Measurements from ENCODE around the gene CYFIP1.

DNA sequence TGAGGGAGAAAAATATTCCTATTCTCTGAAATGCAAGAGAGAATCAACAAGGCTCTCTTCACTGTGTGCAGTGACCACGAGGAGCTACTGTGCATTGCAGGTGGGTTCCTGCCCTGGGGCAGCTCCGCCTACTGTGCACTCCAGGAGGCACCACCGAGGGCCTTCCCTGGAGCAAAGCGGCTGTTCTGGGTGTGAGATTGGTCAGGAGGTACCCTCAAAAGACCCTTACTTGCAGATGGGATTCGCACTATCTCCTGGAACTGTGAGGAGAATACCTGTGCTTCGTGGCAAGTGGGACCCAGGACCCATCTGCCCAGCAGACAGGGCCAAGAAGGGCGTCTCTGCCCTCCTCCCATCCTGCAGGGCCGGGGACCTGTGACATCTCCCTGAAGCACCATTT lies 68.9 kb downstream of the CYFIP1 start:
- no peak for TF ChIP-seq GATA2 (IDR thresholded peaks at IDR 0.05; ENCODE audit: low read depth, low read length)
- TF ChIP-seq GATA3 (IDR thresholded peaks at IDR 0.05; ENCODE audit: low read depth, low read length) = no peak
